ENCODE measurements around the gene PISD.

Gene PISD

GRCh38 chr22:31625257-31625640 is 36.8 kb downstream of the PISD start:
- no peak for DNase-seq

GRCh38 chr22:31623592-31624304 is 38.3 kb downstream of the PISD start:
- no peak for DNase-seq

GRCh38 chr22:31622980-31623379 is 39.0 kb downstream of the PISD start:
- no peak for DNase-seq

DNA sequence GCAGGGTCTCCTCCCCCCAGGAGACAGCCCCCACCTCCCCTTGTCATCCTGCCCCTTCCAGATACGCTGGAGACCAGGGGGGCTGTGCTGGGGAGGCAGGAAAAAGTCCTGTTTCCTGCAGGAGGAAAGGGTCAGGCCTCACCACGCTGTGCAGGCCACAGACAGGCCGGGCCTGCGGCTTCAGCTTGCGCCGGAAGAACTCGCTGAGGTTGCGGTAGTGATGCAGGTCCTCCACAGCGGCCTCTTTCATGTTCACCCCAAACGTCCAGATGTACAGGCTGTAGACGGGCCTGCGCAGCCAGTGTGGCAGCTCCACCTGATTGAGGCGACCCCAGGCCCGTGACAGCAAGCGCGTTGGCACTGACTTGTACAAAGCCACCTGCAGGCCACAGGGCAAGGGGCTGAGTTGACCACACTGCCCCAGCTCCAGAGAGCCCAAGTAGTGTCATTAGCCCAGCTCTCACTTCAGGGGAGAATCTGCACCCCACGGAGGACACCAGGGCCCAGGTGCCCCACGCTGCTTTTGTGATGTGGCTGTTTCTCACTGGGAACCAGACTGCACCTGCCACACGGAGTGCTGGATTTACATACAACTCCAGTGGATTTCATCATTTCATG is 40.4 kb downstream of the PISD start:
- no peak for DNase-seq

DNA sequence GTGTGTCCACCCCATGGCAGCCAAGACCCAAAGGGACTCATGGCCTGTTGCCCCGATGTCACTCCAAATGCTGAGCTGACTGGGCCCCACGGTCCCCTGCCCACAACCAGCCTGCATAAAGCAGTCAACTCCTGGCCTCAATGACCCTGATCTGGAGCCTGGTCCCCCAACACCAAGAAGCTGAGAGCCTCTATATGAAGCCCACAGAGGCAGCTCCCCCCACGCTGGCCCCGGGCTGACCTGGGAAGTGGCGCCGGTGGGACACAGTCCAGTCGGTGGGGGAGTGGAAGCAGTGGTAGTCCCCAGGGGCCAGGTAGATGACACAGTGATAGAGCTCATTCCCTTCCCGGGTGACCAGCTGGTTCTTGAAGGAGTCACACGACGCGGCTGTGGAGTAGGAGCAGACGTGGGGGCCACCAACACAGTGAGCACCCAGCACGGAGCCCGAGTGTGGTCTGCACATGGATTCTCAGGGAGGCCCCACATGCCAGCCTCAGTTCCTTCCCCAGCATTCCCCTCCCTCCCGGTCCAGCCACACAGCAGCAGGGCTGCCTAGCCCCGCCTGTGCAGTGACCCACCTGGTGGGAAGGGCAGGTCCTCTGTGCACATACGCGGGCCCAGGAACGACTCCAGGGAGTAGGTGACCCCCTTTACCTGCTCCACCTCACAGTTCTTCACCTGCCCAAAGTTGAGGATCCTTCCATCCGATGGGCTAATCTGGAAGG is 41.1 kb downstream of the PISD start:
- no peak for DNase-seq

DNA sequence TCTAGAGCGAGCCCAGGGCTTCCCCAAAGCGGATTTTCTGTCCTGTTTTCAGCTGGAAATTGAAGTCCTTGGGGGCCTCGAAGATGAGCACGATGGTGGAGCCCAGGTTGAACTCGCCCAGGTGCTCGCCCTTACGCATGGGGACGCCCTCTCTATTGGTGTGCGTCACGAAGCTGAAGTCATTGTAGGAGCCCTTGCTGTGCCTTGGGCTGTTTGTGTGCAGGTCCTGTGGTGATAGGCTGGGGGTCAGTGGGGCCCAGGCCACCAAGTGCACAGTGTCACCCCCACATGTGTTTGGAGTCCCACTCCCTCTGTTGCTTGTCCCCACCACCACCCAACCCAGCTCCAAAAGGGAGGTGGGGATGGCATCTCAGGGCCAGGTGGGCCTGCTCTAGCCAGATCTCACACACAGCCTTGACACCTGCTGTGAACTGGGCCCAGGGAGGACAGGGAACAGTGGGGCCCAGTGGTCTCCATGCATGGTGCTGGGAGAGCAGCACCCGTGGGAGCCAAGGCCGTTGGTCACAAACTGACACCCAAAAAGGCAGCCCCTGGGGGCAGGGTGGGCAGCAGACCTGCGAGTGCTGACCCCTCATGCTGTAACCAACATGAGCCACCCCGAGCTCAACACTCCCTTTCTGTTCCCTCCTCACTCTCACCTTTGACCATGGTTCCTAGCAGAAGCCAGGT is 42.3 kb downstream of the PISD start:
- DNase-seq = no peak

DNA sequence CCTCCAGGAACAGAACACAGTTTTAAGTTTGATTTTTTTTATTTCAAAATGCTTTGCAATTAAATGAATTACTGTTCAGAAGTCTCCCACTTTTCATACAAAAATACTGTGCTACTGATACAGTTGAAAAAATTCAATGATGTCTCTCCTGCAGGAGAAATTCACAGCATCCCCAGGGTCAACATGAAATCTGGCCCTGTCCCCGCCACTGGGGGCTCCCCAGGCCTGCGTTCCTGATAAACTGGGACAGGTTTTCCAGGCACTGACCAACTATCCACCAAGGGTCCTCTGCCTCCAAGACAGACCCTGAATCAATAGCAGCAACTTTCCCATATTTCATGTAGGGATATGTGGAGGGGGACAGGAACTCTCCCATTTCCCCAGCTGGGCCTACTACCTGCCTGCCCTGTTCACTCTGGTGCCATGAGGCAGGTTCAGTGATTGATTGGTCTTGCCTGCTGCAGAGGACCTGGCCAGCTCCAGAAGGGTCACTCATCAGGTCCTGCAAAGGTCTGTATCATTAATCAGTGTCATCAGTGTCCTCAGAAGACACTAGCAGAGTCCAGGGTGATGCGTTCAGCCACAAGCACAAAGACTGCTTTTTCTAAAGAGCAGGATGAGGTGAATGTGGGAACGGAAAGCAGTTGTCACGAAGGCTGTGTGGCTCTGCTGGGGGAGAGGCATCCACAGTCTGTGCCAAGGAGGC is 43.4 kb downstream of the PISD start:
- DNase-seq = no peak

- DNase-seq = peak; percentile 94
These were observed 44.0 kb downstream of the PISD start for GRCh38 chr22:31618057-31618456.

DNA sequence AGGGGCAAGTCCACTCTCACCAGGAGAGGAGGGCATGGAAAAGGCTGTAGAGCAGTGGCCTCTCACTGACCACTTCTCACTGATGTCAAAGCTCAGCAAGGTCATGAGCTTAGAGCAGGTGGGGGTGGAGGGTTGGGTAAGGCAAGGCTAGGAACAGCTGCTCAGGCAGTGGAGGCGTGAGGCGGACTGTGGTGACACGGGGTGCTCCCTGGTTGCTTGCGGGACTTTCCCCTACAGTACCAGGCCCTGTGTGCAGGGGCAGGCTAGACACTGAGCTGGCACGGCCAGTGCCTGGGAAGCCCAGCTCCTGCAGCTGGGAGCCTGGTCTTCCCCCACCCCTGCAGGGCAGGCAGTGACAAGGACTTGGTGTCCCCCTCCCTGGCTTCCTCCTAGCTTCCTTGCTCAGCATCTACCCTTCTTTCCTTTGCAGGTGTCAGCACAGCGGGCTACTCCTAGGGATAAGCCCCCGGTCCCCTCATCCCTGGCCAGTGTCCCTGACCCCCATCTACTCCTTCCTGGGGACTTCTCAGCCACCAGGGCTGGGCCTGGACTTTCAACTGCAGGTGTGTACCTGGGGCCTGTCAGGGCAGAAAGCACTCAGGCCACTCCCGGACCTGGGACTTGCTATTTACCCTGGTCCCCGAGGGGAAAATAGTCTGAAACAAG is 45.6 kb downstream of the PISD start:
- DNase-seq = no peak

DNA sequence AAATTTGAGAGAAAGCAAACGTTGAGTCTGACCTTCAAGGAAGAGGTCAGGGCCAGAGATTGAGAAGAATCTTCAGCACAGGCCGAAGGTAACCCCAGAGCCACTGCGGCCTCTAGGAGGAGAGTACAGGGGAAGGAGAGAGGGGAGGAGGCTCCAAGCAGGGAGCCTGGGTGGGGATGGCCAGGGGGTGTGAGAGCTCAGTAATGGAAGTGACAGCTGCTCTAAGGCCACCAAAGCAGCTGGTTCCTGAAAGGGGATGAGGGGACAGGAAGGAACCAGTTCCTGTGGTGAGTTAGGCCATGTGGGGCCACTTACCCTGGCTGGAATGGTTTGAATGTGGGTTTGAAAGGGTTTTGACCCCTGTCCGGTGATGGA is 46.1 kb downstream of the PISD start:
- DNase-seq = no peak

DNA sequence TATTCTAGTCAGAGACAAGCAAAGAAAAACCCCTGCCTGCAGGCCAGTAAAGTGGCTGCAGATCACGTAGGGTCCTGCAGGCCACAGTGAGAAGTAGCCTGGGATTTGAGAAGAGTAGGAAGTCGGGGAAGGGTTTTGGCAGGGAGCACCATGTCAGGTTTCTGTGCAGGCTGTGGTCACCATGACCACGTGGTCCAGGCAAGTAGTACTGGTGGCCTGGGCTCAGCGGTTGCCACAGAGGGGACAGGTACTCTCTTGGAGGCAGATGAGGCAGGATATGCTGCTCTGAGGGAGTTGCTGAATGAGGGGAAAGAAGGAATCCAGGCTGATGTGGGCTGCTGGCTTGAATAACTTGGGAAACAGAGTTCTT is 46.5 kb downstream of the PISD start:
- no peak for DNase-seq

DNA sequence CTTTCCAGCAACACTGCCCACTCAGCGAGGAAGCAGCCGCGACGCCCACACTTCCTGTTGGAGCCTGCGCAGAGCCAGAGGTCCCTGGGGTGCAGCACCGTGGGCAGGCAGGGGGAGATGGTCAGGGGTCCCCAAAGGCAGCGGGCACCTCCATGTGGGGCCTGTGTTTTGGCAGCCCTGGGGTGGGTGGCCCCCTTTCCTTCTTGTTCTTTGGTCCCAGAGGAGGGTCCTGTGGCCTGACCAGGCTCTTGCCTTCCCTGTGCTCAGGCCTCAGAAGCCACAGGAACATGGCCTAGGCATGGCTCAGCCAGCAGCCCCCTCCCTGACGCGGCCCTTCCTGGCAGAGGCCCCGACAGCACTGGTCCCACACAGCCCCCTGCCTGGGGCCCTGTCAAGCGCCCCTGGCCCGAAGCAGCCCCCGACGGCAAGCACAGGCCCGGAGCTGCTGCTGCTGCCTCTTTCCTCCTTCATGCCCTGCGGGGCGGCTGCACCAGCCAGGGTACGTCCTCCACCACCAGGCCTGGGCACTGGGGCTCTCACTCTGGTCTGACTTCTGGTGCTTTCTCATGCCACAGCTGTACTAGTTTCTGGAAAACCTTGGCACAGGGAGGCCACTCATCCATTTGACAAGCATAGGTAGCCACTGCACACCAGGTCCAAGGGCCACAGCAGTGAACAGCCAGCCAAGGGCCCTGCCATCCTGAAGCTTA is 47.1 kb downstream of the PISD start:
- DNase-seq = no peak

DNA sequence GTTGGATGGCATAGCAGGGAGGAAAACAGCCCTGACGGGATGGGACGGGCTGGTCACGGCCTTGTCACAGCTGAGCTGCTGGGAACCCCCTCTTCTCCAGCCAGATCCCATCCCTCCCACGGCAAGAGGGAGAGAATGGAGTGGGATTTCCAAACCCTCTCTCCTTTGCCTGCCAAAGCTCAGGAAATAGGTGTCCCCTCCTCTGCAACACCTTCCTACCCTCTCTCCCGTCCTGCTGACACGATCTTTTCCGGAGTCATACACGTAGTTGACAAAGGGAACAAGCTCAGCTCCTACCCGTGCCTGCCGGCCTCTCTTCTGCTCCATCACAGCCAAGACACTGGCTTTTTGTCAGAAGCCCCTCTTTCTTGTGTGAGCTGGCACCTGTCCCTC is 48.1 kb downstream of the PISD start:
- DNase-seq = no peak

GRCh38 chr22:31613286-31613903 is 48.6 kb downstream of the PISD start:
- DNase-seq = no peak

GRCh38 chr22:31612891-31613285 is 49.1 kb downstream of the PISD start:
- DNase-seq = no peak

GRCh38 chr22:31611061-31611760 is 50.8 kb downstream of the PISD start:
- DNase-seq = no peak

DNA sequence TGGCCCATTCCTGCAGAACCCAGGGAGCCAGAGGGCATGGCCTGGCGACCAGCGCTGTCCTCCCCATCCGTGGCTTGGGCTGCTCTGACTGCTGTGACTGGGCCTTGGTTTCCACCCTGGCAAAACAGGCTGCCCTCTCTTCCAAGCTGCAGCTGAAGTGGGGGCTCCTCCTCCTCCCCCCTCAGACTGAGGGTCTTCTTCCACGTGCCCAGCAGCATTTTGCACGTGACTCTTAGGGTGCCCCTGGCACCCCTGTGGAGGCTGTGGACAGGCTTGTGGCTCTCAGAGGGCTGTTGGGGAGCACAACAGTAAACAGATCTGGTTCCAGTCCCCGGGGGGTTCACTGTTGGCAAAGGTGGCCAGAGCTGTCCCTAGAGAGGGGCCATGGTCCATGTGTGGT is 51.4 kb downstream of the PISD start:
- DNase-seq = no peak

DNA sequence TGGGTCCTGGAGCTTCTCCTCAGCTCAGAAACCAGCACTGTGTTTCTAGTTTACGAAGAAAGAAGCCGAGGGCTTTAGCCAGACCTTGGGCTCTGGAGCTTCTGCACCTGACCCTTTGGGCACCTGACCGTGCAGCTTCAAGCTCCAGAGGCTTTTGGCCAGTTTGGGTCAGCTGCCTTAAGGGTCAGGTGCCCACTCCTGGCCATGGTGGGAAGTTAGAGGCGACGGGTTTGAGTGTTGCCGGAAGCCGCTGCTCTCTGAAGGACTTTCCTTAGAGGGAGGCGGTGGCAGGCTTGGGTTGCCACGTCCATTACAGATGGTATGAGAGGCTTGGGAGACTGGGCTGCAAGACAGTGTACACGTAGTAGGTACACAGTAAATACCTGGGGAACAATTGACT is 52.3 kb downstream of the PISD start:
- no peak for DNase-seq

DNA sequence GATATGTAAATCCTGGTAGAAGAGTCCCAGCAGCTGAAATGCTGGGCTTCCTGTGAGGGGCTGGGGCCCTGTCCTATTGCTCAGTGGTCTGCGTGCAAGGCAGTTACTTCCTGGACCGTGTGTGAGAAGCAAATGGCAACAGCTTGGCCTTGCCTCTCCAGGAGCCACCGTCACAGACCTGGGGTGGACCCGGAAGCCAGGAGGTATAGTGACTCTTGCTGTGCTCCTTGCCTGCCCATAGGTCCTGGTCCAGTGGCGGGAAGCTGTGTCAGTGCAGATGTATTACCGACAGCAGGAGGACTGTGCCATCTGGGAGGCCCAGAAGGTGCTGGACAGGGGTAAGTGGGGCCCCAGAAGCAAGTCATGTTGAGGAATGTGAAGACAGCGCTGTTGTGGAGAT is 54.3 kb downstream of the PISD start:
- DNase-seq = no peak

- DNase-seq = peak; percentile 88
These were observed 56.0 kb downstream of the PISD start for GRCh38 chr22:31605851-31606585.
